ENCODE results near the gene ATP6V1C2.

ATP6V1C2 gene

DNA sequence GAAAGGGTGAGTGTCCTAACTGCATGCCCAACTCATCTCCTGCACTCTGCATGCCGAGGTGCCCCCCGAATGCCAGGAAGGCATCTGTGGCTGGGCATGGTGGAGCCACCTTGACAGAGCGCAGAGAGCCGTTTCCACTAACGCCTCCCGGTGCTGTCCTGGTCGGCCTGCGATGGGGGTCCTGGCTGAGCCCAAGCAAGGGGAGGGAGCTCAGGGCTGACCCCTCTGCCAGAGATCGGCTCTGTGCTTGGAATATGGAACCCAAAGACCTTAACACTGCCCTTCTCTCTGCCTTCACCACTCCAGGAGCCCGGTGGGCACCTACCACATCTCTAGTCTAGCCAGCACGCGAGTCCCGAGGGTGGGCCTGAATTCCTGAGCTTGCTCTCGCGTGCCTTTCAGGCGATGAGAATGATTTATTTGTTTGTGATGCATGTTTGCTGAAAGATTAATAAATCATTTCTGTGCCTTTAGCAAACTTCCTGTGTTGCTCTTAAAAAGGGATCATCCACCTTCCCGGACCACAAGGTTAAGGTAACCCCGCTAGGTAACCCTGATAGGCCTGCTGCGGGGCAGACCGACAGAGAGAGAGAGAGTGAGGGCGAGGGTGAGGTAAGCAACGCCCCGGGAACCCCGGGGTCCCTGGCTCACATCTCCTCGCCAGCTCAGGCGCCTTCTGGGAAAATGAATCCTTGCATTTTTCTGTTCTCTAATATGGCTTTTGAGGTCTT is 55.8 kb downstream of the ATP6V1C2 start:
- no peak overlapping the region for H3K4me2 ChIP-seq (ENCODE audit: low read depth, low read length, poor library complexity, severe bottlenecking)
- H3F3A ChIP-seq (ENCODE audit: low read depth), result no peaks in the 10 kb centered on the region
- no peak overlapping the region for H3K4me3 ChIP-seq (ENCODE audit: low read length, poor library complexity, severe bottlenecking)
- TF ChIP-seq, protein P1, sequence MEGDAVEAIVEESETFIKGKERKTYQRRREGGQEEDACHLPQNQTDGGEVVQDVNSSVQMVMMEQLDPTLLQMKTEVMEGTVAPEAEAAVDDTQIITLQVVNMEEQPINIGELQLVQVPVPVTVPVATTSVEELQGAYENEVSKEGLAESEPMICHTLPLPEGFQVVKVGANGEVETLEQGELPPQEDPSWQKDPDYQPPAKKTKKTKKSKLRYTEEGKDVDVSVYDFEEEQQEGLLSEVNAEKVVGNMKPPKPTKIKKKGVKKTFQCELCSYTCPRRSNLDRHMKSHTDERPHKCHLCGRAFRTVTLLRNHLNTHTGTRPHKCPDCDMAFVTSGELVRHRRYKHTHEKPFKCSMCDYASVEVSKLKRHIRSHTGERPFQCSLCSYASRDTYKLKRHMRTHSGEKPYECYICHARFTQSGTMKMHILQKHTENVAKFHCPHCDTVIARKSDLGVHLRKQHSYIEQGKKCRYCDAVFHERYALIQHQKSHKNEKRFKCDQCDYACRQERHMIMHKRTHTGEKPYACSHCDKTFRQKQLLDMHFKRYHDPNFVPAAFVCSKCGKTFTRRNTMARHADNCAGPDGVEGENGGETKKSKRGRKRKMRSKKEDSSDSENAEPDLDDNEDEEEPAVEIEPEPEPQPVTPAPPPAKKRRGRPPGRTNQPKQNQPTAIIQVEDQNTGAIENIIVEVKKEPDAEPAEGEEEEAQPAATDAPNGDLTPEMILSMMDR (conservative IDR thresholded peaks at IDR 0.05; ENCODE audit: low read length), result no peak
- TF ChIP-seq EZH2phosphoT487 (IDR thresholded peaks at IDR 0.05; ENCODE audit: borderline replicate concordance), result no peak
- no peaks in the 10 kb centered on the region for H4K20me1 ChIP-seq (ENCODE audit: insufficient read depth, low read length, poor library complexity, severe bottlenecking)
- H3K4me1 ChIP-seq (ENCODE audit: insufficient read depth, low read length, poor library complexity, severe bottlenecking), result no peaks in the 10 kb centered on the region
- H3K27me3 ChIP-seq (ENCODE audit: insufficient read depth, low read length, poor library complexity, severe bottlenecking), result no peaks in the 10 kb centered on the region
- peaks cover 43% of the 10 kb centered on the region; the same call in 1 of the 2 replicates for H3K36me3 ChIP-seq (ENCODE audit: insufficient read depth, low read length)
- H3K9me2 ChIP-seq (replicated peaks; ENCODE audit: low read depth, low read length), result no peaks in the 10 kb centered on the region
- H3K79me2 ChIP-seq (ENCODE audit: insufficient read depth, low read length), result no peaks in the 10 kb centered on the region
- H3K9me3 ChIP-seq (ENCODE audit: insufficient read depth, low read depth, low read length), result no peaks in the 10 kb centered on the region
- no peak overlapping the region for H2AFZ ChIP-seq (ENCODE audit: low read length)
- no peak overlapping the region for H3K9ac ChIP-seq (ENCODE audit: low read depth, low read length, poor library complexity, severe bottlenecking)

DNA sequence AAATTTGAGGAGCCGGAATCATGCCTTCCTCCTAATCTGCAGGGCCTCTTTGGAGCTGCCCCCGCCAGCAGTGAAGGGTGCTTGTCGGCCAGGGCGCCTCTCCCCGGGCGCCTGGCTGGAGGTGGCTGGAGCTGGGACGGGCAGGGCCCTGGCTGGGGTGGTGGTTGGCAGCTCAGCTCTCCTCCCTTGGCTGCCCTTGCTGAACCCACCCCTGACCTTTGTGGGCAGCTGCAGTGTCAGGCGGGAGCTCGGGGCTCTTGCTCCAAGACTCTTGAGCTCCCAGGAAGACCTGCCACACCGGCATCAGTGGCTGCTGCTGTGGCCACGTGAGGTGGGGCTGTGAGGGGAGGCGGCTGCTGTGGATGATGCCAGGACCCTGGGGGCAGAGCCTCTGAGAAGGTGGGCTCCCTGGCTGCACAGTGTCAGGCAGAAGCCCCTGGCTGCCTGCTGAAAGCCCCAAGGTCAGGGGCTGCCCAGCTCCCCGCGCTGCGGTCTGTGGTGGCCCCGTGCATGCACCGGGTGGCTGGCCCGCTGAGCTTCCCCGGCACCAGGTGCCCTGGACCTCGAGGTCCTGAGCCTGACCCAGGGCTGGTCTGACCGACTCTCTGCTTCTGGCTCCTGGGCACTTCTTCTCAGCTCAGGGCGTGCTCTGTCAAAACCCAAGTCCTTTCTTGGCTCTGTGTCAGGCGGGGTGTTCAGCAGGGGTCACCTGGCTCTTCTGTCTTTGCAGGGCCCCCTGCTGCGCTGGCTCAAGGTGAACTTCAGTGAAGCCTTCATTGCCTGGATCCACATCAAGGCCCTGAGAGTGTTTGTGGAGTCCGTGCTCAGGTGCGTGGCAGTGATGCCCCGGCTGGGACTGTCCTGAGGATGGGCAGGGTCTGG is 56.7 kb downstream of the ATP6V1C2 start:
- H3K9me2 ChIP-seq (replicated peaks; ENCODE audit: low read depth, low read length), result no peaks in the 10 kb centered on the region
- H3K4me2 ChIP-seq (ENCODE audit: low read depth, low read length, poor library complexity, severe bottlenecking), result no peak overlapping the region
- H2AFZ ChIP-seq (ENCODE audit: low read length), result no peak overlapping the region
- TF ChIP-seq, protein P1 (conservative IDR thresholded peaks at IDR 0.05; ENCODE audit: low read length), result no peak
- no peak for TF ChIP-seq EZH2phosphoT487 (IDR thresholded peaks at IDR 0.05; ENCODE audit: borderline replicate concordance)
- no peaks in the 10 kb centered on the region for H3K27me3 ChIP-seq (ENCODE audit: insufficient read depth, low read length, poor library complexity, severe bottlenecking)
- H4K20me1 ChIP-seq (ENCODE audit: insufficient read depth, low read length, poor library complexity, severe bottlenecking), result no peaks in the 10 kb centered on the region
- no peaks in the 10 kb centered on the region for H3K79me2 ChIP-seq (ENCODE audit: insufficient read depth, low read length)
- no peaks in the 10 kb centered on the region for H3F3A ChIP-seq (ENCODE audit: low read depth)
- no peak overlapping the region for H3K4me3 ChIP-seq (ENCODE audit: low read length, poor library complexity, severe bottlenecking)
- H3K9ac ChIP-seq (ENCODE audit: low read depth, low read length, poor library complexity, severe bottlenecking), result no peak overlapping the region
- peaks cover 48% of the 10 kb centered on the region; the same call in 1 of the 2 replicates for H3K36me3 ChIP-seq (ENCODE audit: insufficient read depth, low read length)
- no peaks in the 10 kb centered on the region for H3K4me1 ChIP-seq (ENCODE audit: insufficient read depth, low read length, poor library complexity, severe bottlenecking)
- no peaks in the 10 kb centered on the region for H3K9me3 ChIP-seq (ENCODE audit: insufficient read depth, low read depth, low read length)

DNA sequence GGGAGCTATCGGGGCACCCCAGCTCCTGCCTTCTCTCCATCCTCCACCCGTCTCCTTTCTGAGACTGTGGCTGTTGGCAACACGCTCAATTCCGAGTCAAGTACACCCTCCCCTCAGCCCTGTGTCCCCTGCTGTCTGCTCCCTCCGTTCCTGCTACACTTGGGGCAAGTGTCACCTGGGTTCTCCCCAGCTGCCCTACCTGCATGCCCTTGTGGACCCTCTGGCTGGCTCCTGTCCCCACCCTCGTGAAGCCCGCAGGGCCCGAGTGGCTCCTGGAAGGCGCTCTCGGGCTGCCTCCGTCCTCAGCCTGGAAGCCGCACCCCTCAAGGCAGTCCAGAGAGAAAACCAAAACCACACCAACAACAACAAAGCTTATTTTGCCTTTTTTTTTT is 57.3 kb downstream of the ATP6V1C2 start:
- Histone ChIP-seq H3K36me3 (ENCODE audit: insufficient read depth, low read length) (peaks cover 55% of the 10 kb centered on the region; the same call in 1 of the 2 replicates), H3K4me1 (ENCODE audit: insufficient read depth, low read length, poor library complexity, severe bottlenecking) (no peaks in the 10 kb centered on the region), H4K20me1 (ENCODE audit: insufficient read depth, low read length, poor library complexity, severe bottlenecking) (no peaks in the 10 kb centered on the region), H3K9me3 (ENCODE audit: insufficient read depth, low read depth, low read length) (no peaks in the 10 kb centered on the region), H2AFZ (ENCODE audit: low read length) (no peak overlapping the region), H3K27me3 (ENCODE audit: insufficient read depth, low read length, poor library complexity, severe bottlenecking) (no peaks in the 10 kb centered on the region), H3F3A (ENCODE audit: low read depth) (no peaks in the 10 kb centered on the region), H3K9me2 (replicated peaks; ENCODE audit: low read depth, low read length) (no peaks in the 10 kb centered on the region), H3K79me2 (ENCODE audit: insufficient read depth, low read length) (no peaks in the 10 kb centered on the region), H3K9ac (ENCODE audit: low read depth, low read length, poor library complexity, severe bottlenecking) (no peak overlapping the region), H3K4me3 (ENCODE audit: low read length, poor library complexity, severe bottlenecking) (no peak overlapping the region), H3K4me2 (ENCODE audit: low read depth, low read length, poor library complexity, severe bottlenecking) (no peak overlapping the region)
- TF ChIP-seq EZH2phosphoT487 (IDR thresholded peaks at IDR 0.05; ENCODE audit: borderline replicate concordance), result no peak
- TF ChIP-seq, protein P1 (conservative IDR thresholded peaks at IDR 0.05; ENCODE audit: low read length), result no peak
